Caco-2 (cell line): ENCODE data around the gene RBPJL. TPM values are rescaled to one million over a fixed set of nuclear protein-coding genes. Genes with fewer than 3 reads are reported as not detected.

Experiments used
- BruUV-seq: library from RNA; stranded (reverse); fragments of 400-500 nt; replicated peaks from 2 replicates; lab custom pipeline; 2021; lab: Mats Ljungman, UMichigan
- CTCF ChIA-PET: fragments of 300-600 bp; sonication (Branson Sonifier 250); formaldehyde crosslinking; loops from one replicate; lab custom pipeline; 2022; ENCODE audit warnings: antibody characterized with exemption; lab: Charles Lee
- POLR2A ChIA-PET: fragments of 300-600 bp; sonication (Branson Sonifier 250); formaldehyde crosslinking; loops from one replicate; lab custom pipeline; 2022; ENCODE audit warnings: antibody characterized with exemption; lab: Charles Lee
- DNase-seq, 2 experiments: peaks; one replicate each; pipeline versions ENCODE4 v3.0.0 to v3.0.0-alpha.2; 2020 to 2022
- H3K27me3 ChIP-seq: replicated peaks from 2 replicates; pipeline ENCODE4 v1.6.0; 2011; ENCODE audit warnings: low read length; ENCODE audit not compliant: control insufficient read depth, insufficient read depth
- H3K36me3 ChIP-seq: 2 replicates; pipeline ENCODE4 v1.5.1; 2011; ENCODE audit warnings: low read length; ENCODE audit not compliant: control insufficient read depth, insufficient read depth
- H3K4me1 ChIP-seq: fragments of 250-450 bp; sonication (Bioruptor Pico); 2 replicates; pipeline ENCODE4 v1.5.1; 2020; ENCODE audit warnings: mild to moderate bottlenecking
- H3K4me3 ChIP-seq: 2 replicates; pipeline ENCODE4 v1.5.1; 2011; ENCODE audit warnings: low read depth, mild to moderate bottlenecking, control low read depth, low read length
- H3K9me3 ChIP-seq: fragments of 250-450 bp; sonication (Bioruptor Pico); 2 replicates; pipeline ENCODE4 v1.5.1; 2020; ENCODE audit warnings: mild to moderate bottlenecking, moderate library complexity
- H3K27ac Mint-ChIP-seq: one replicate; pipeline ENCODE4 v1.8.0; 2022; ENCODE audit warnings: mixed read lengths; ENCODE audit not compliant: unreplicated experiment
- H3K27me3 Mint-ChIP-seq: one replicate; pipeline ENCODE4 v1.8.0; 2022; ENCODE audit warnings: mixed read lengths; ENCODE audit not compliant: insufficient read depth, unreplicated experiment
- H3K36me3 Mint-ChIP-seq: one replicate; pipeline ENCODE4 v1.8.0; 2022; ENCODE audit warnings: mild to moderate bottlenecking, mixed read lengths; ENCODE audit not compliant: insufficient read depth, unreplicated experiment
- H3K4me1 Mint-ChIP-seq: one replicate; pipeline ENCODE4 v1.8.0; 2022; ENCODE audit warnings: low read depth, mixed read lengths; ENCODE audit not compliant: unreplicated experiment
- H3K4me3 Mint-ChIP-seq: one replicate; pipeline ENCODE4 v1.8.0; 2022; ENCODE audit warnings: mild to moderate bottlenecking, moderate library complexity, mixed read lengths; ENCODE audit not compliant: unreplicated experiment
- H3K9me3 Mint-ChIP-seq: one replicate; pipeline ENCODE4 v1.8.0; 2022; ENCODE audit warnings: mixed read lengths; ENCODE audit not compliant: unreplicated experiment
- intact Hi-C: fragments of 100-400 bp; cut with micrococcal nuclease; formaldehyde crosslinking; loops from one replicate; pipeline ENCODE4 v1.10.0; 2022; ENCODE audit not compliant: unreplicated experiment
- total RNA-seq: library from RNA; stranded (reverse); gene quantifications from 2 replicates; pipeline ENCODE4 v1.2.3, GENCODE V29; 2022
- TF ChIP-seq, protein P1 (sequence below), 2 experiments: fragments of 200-600 bp in 1 of 2; IDR thresholded peaks; 1 replicate in 1 of 2; 2 replicates in 1 of 2; pipeline versions ENCODE4 v1.5.1 to v1.8.0; 2011 to 2022; ENCODE audit warnings: antibody characterized with exemption in 1 of 2, control low read depth in 1 of 2, inconsistent platforms in 1 of 2, low read depth in 1 of 2, low read length in 1 of 2, mild to moderate bottlenecking in 1 of 2, moderate library complexity in 1 of 2; ENCODE audit not compliant: insufficient read depth in 1 of 2, severe bottlenecking in 1 of 2, unreplicated experiment in 1 of 2

The RBPJL gene
- total RNA-seq, 1 experiment from 2014 or later, result not detected

DNA sequence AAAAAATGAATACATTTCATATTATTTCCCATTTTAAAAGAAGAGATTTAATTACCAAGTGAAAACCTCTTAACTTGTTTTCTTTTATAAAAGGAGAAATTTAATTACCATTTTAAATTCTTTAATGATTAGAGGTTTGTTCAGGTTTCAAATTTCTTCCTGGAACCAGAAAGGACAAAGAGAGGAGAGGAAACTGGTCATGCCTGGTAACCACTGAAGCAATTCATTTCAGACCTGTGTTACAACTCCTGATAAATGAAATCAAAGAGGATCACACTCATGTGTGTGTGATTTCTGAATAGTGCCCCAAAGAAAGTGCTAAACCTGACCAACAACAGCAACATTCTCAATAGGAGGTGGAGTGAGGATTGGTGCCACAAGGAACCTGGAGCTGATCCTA, 39.7 kb upstream of the RBPJL start:
- Mint-ChIP-seq H3K27ac (no peak overlapping the region), H3K4me3 (no peak overlapping the region), H3K36me3 (no peaks in the 10 kb centered on the region), H3K4me1 (no peaks in the 10 kb centered on the region), H3K9me3 (no peaks in the 10 kb centered on the region), H3K27me3 (peaks cover 25% of the 10 kb centered on the region)
- Histone ChIP-seq H3K4me1 (no peaks in the 10 kb centered on the region), H3K9me3 (no peaks in the 10 kb centered on the region), H3K4me3 (no peak overlapping the region), H3K36me3 (no peaks in the 10 kb centered on the region), H3K27me3 (peaks cover 2% of the 10 kb centered on the region; the same call in 1 of the 2 replicates)
- intact Hi-C loops, result no loop called here
- POLR2A ChIA-PET, result no interaction called here
- no peak for DNase-seq
- CTCF ChIA-PET, result no interaction called here
- TF ChIP-seq, protein P1, sequence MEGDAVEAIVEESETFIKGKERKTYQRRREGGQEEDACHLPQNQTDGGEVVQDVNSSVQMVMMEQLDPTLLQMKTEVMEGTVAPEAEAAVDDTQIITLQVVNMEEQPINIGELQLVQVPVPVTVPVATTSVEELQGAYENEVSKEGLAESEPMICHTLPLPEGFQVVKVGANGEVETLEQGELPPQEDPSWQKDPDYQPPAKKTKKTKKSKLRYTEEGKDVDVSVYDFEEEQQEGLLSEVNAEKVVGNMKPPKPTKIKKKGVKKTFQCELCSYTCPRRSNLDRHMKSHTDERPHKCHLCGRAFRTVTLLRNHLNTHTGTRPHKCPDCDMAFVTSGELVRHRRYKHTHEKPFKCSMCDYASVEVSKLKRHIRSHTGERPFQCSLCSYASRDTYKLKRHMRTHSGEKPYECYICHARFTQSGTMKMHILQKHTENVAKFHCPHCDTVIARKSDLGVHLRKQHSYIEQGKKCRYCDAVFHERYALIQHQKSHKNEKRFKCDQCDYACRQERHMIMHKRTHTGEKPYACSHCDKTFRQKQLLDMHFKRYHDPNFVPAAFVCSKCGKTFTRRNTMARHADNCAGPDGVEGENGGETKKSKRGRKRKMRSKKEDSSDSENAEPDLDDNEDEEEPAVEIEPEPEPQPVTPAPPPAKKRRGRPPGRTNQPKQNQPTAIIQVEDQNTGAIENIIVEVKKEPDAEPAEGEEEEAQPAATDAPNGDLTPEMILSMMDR (IDR thresholded peaks at IDR 0.05; ENCODE audit: insufficient read depth in 1 of 2, low read depth in 1 of 2, low read length in 1 of 2, severe bottlenecking in 1 of 2, unreplicated experiment in 1 of 2), result no peak
- no TSS peak for BruUV-seq

DNA sequence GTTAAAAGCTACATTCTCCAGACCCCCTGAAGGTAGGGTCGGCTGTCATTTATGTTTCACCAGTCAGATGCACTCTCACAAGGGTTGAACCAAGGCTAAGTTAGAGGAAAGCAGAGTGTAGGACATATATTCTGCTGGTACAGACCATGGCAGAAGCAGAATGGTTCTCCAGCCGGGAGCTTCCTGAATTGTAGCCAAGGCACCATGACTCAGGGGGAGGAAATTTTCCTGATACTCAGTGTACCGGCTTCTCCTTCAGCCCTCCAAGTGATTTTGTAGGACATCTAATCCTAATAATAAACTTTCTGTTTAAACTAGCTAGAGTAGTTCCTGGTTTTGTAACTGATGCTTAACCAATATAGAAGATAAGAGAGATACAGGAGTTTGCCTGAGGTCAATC, 38.1 kb upstream of the RBPJL start:
- CTCF ChIA-PET, result interaction anchor here (0.7 to 0.9 kb wide), 2 partner anchors 22 to 25 kb away, joined by 3 read pairs; no protein-coding TSS in a partner anchor

DNA sequence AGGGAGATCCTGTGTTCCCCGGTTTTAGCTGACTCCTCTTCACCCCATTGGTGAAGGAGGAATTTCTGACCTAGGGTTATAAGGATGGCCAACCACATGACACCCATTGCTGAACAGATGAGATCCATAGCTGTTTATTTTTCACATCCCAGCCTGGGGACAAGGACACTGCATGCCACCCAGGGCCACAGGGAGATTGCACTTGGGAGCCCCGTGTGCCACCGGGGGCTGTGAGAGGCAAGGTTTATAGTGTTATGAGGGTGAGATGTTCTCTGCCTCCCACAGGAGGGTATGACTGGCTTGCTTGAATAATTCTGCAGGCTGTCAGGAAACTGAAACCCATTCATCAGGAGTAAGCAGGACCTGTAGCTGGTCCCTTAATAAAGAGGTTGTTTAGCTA, 37.6 kb upstream of the RBPJL start:
- Mint-ChIP-seq H3K9me3 (no peaks in the 10 kb centered on the region), H3K4me3 (no peak overlapping the region), H3K27me3 (peaks cover 25% of the 10 kb centered on the region), H3K36me3 (no peaks in the 10 kb centered on the region), H3K27ac (no peak overlapping the region), H3K4me1 (no peaks in the 10 kb centered on the region)
- no peak for DNase-seq
- Histone ChIP-seq H3K4me1 (no peaks in the 10 kb centered on the region), H3K9me3 (no peaks in the 10 kb centered on the region), H3K27me3 (peaks cover 2% of the 10 kb centered on the region; the same call in 1 of the 2 replicates), H3K36me3 (no peaks in the 10 kb centered on the region), H3K4me3 (no peak overlapping the region)
- intact Hi-C loops, result no loop called here
- no TSS peak for BruUV-seq
- ChIA-PET CTCF (interaction anchor here (0.9 kb wide), 1 partner anchor 22 kb away, joined by 3 read pairs; no protein-coding TSS in a partner anchor), POLR2A (no interaction called here)
- TF ChIP-seq, protein P1 (IDR thresholded peaks at IDR 0.05; ENCODE audit: insufficient read depth in 1 of 2, low read depth in 1 of 2, low read length in 1 of 2, severe bottlenecking in 1 of 2, unreplicated experiment in 1 of 2), result no peak

More for the DNA sequence above, 38.1 kb upstream of the RBPJL start:
- Mint-ChIP-seq H3K27ac (no peak overlapping the region), H3K36me3 (no peaks in the 10 kb centered on the region), H3K4me3 (no peak overlapping the region), H3K4me1 (no peaks in the 10 kb centered on the region), H3K27me3 (peaks cover 25% of the 10 kb centered on the region), H3K9me3 (no peaks in the 10 kb centered on the region)
- no TSS peak for BruUV-seq
- TF ChIP-seq, protein P1 (IDR thresholded peaks at IDR 0.05; ENCODE audit: insufficient read depth in 1 of 2, low read depth in 1 of 2, low read length in 1 of 2, severe bottlenecking in 1 of 2, unreplicated experiment in 1 of 2), result no peak
- Histone ChIP-seq H3K36me3 (no peaks in the 10 kb centered on the region), H3K9me3 (no peaks in the 10 kb centered on the region), H3K4me1 (no peaks in the 10 kb centered on the region), H3K27me3 (peaks cover 2% of the 10 kb centered on the region; the same call in 1 of the 2 replicates), H3K4me3 (no peak overlapping the region)
- POLR2A ChIA-PET, result no interaction called here
- intact Hi-C loops, result no loop called here
- no peak for DNase-seq
